Mucosa of rectum (tissue), 2 donors: ENCODE results near the gene ARSB.

Source experiments
- H3K27ac ChIP-seq, 2 donors: one replicate each; pipeline ENCODE4 v1.7.0; 2013; ENCODE audit warnings: inconsistent platforms in 2 of 2, low read depth in 2 of 2, low read length in 2 of 2
- H3K27me3 ChIP-seq, 2 donors: one replicate each; pipeline ENCODE4 v1.7.0; 2013; ENCODE audit warnings: low read length in 2 of 2; ENCODE audit not compliant: control insufficient read depth in 2 of 2, insufficient read depth in 2 of 2
- H3K36me3 ChIP-seq, 2 donors: one replicate each; pipeline ENCODE4 v1.7.0; 2013; ENCODE audit warnings: low read length in 2 of 2; ENCODE audit not compliant: control insufficient read depth in 2 of 2, insufficient read depth in 2 of 2
- H3K4me1 ChIP-seq, 2 donors: one replicate each; pipeline ENCODE4 v1.7.0; 2013; ENCODE audit warnings: low read length in 2 of 2, mild to moderate bottlenecking in 1 of 2; ENCODE audit not compliant: control insufficient read depth in 2 of 2, insufficient read depth in 2 of 2
- H3K4me3 ChIP-seq, 2 donors: one replicate each; pipeline ENCODE4 v1.7.0; 2013; ENCODE audit warnings: low read length in 2 of 2
- H3K9ac ChIP-seq, 2 donors: one replicate each; pipeline ENCODE4 v1.7.0; 2013; ENCODE audit warnings: low read length in 2 of 2, low read depth in 1 of 2, mild to moderate bottlenecking in 1 of 2
- H3K9me3 ChIP-seq, 2 donors: one replicate each; pipeline ENCODE4 v1.7.0; 2013; ENCODE audit warnings: low read length in 2 of 2; ENCODE audit not compliant: control insufficient read depth in 2 of 2
- donor health status: healthy.
- donor health status: Normal muscosa, but diverticular disease.

Gene ARSB

DNA sequence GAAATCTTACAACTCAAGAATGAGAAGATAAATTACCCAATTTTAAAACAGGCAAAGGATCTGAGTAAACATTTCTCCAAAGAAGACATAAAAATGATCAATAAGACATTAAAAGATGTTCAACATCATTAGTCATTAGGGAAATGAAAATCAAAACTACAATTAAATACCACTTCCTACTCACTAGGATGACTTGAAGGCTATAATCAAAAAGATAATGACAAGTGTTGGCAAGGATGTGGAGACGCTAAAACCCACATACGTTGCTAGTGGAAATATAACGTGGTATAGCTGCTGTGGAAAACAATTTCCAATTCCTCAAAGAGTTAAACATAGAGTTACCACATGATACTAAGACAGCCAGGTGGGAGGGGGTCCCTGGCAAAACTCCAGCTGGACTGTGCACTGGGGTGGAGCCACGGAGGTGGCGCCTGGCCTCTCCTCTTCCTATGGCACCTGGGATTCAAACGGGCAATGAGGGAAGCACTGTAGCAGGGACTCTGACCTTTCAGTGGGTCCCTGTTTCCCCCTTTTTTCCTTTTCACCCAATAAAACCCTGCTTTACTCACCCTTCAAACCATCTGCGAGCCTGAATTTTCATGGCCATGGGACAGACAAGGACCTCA lies 5.9 kb downstream of the ARSB start:
- H3K9ac ChIP-seq = no peak overlapping the region
- no peaks in the 10 kb centered on the region for H3K36me3 ChIP-seq
- no peaks in the 10 kb centered on the region for H3K27me3 ChIP-seq
- peaks cover 22 to 23% of the 10 kb centered on the region in 2 donors for H3K4me1 ChIP-seq
- H3K27ac ChIP-seq = no peak overlapping the region
- no peak overlapping the region for H3K4me3 ChIP-seq
- no peaks in the 10 kb centered on the region for H3K9me3 ChIP-seq

- H3K27ac ChIP-seq = peak overlapping the region; percentile 36 to 61
Measured at GRCh38 chr5:78975035-78975434, 10.1 kb downstream of the ARSB start.

GRCh38 chr5:78974601-78975000 lies 10.5 kb downstream of the ARSB start:
- no peaks in the 10 kb centered on the region for H3K9me3 ChIP-seq
- no peak overlapping the region for H3K4me3 ChIP-seq
- peaks cover 32 to 43% of the 10 kb centered on the region in 2 donors for H3K4me1 ChIP-seq
- H3K27ac ChIP-seq = peak overlapping the region; percentile 36 to 61
- no peaks in the 10 kb centered on the region for H3K27me3 ChIP-seq
- H3K36me3 ChIP-seq = no peaks in the 10 kb centered on the region
- H3K9ac ChIP-seq = peak overlapping the region in 1 of 2 donors; percentile 0

More at GRCh38 chr5:78975035-78975434, 10.1 kb downstream of the ARSB start:
- H3K27me3 ChIP-seq = no peaks in the 10 kb centered on the region
- H3K9me3 ChIP-seq = no peaks in the 10 kb centered on the region
- peak overlapping the region in 1 of 2 donors; percentile 0 for H3K9ac ChIP-seq
- H3K4me1 ChIP-seq = peaks cover 32 to 43% of the 10 kb centered on the region in 2 donors
- no peaks in the 10 kb centered on the region for H3K36me3 ChIP-seq
- no peak overlapping the region for H3K4me3 ChIP-seq

GRCh38 chr5:78974011-78974410 lies 11.1 kb downstream of the ARSB start:
- Histone ChIP-seq H3K4me1 (peaks cover 32 to 41% of the 10 kb centered on the region in 2 donors), H3K27me3 (no peaks in the 10 kb centered on the region), H3K36me3 (no peaks in the 10 kb centered on the region), H3K9me3 (no peaks in the 10 kb centered on the region), H3K4me3 (no peak overlapping the region), H3K27ac (peak overlapping the region; percentile 36 to 61), H3K9ac (peak overlapping the region in 1 of 2 donors; percentile 28)

- H3K27ac ChIP-seq = peak overlapping the region; percentile 50 to 57
- H3K36me3 ChIP-seq = no peaks in the 10 kb centered on the region
- H3K9ac ChIP-seq = no peak overlapping the region
- peak overlapping the region; percentile 10 to 49 for H3K4me3 ChIP-seq
- H3K27me3 ChIP-seq = no peaks in the 10 kb centered on the region
- H3K4me1 ChIP-seq = peaks cover 32 to 41% of the 10 kb centered on the region in 2 donors
- H3K9me3 ChIP-seq = no peaks in the 10 kb centered on the region
Measured at GRCh38 chr5:78972654-78973428, 12.3 kb downstream of the ARSB start.

- peak overlapping the region; percentile 50 to 57 for H3K27ac ChIP-seq
- H3K9ac ChIP-seq = no peak overlapping the region
- H3K36me3 ChIP-seq = no peaks in the 10 kb centered on the region
- H3K4me1 ChIP-seq = peaks cover 32 to 41% of the 10 kb centered on the region in 2 donors
- no peaks in the 10 kb centered on the region for H3K27me3 ChIP-seq
- no peaks in the 10 kb centered on the region for H3K9me3 ChIP-seq
- H3K4me3 ChIP-seq = no peak overlapping the region
Measured at GRCh38 chr5:78971998-78972397, 13.1 kb downstream of the ARSB start.

GRCh38 chr5:78968781-78969180 lies 16.3 kb downstream of the ARSB start:
- Histone ChIP-seq H3K9me3 (no peaks in the 10 kb centered on the region), H3K27ac (peak overlapping the region; percentile 62 to 80), H3K4me1 (peaks cover 17 to 26% of the 10 kb centered on the region in 2 donors), H3K27me3 (no peaks in the 10 kb centered on the region), H3K36me3 (no peaks in the 10 kb centered on the region), H3K9ac (peak overlapping the region in 1 of 2 donors; percentile 17), H3K4me3 (peak overlapping the region in 1 of 2 donors; percentile 19)

- H3K9me3 ChIP-seq = no peaks in the 10 kb centered on the region
- no peaks in the 10 kb centered on the region for H3K4me1 ChIP-seq
- H3K27me3 ChIP-seq = no peaks in the 10 kb centered on the region
- H3K27ac ChIP-seq = no peak overlapping the region
- H3K36me3 ChIP-seq = no peaks in the 10 kb centered on the region
- no peak overlapping the region for H3K4me3 ChIP-seq
- no peak overlapping the region for H3K9ac ChIP-seq
Measured at GRCh38 chr5:78964889-78965288, 20.2 kb downstream of the ARSB start.

DNA sequence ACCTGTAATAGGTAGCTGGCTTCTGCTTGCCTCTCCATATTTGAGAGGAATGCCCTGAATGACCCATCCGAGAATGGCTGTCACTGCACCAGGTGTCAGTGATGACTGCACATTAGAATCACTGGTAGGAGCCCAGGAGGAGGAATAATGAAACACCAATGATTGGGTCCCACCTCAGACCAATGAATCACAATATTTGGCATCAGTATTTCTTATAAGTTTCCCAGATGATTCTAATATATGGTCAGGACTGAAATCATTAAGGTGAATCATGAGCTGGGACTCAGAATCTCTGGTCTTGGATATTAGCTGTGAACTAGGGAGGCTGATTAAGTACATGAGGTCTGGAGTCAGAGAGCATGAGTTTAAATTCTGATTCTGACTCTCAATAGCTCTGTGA lies 23.4 kb downstream of the ARSB start:
- Histone ChIP-seq H3K4me1 (peaks cover 4 to 10% of the 10 kb centered on the region in 2 donors), H3K27me3 (no peaks in the 10 kb centered on the region), H3K27ac (no peak overlapping the region), H3K4me3 (no peak overlapping the region), H3K36me3 (no peaks in the 10 kb centered on the region), H3K9me3 (no peaks in the 10 kb centered on the region), H3K9ac (no peak overlapping the region)

GRCh38 chr5:78959767-78960166 lies 25.3 kb downstream of the ARSB start:
- Histone ChIP-seq H3K4me3 (no peak overlapping the region), H3K9me3 (no peaks in the 10 kb centered on the region), H3K4me1 (peaks cover 4 to 10% of the 10 kb centered on the region in 2 donors), H3K36me3 (no peaks in the 10 kb centered on the region), H3K27me3 (no peaks in the 10 kb centered on the region), H3K9ac (no peak overlapping the region), H3K27ac (no peak overlapping the region)
